Retinal pigment epithelial cell (primary cell): ENCODE data around the gene RMC1.

Experiments used
- DNase-seq: peaks from one replicate; pipeline ENCODE4 v3.0.0-alpha.2; 2010; ENCODE audit warnings: low read depth
- H3K4me3 ChIP-seq: 2 replicates; pipeline ENCODE4 v1.5.1; 2011; ENCODE audit warnings: mild to moderate bottlenecking, low read length, control low read depth, moderate library complexity
- CTCF ChIP-seq: conservative IDR thresholded peaks from 2 replicates; pipeline ENCODE4 v1.5.1; 2011; ENCODE audit warnings: low read depth, low read length, control low read depth, inconsistent platforms

Gene RMC1

DNA sequence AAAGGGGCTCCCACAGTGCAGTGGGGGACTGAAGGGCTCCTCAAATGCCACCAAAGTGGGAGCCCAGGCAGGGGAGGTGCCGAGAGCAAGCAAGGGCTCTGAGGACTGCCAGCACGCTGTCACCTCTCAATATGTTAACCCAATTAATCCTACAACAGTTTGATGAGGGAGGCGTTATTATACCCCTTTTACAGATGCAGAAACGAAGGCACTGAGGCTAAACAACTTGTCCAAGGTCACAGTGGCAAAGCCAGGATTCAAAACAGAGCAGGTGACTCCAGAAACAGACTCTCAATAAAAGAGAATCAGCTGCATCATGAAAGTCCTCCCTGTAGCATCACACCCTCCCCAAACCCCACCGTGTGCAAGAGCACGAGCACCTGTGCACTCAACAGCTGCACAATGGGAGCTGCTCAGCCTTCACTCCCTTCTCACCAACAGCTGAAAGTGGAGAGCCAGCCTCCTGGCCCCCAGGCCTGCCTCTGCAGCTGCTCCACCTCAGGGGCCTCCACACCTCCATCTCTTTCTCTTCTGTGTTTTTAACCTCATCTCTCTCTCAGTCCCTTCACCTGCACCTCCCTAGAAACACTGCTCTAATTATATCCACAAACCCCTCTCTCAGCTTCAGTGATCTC, 74.9 kb downstream of the RMC1 start:
- no peak for TF ChIP-seq CTCF
- DNase-seq = no peak
- no peak overlapping the region for H3K4me3 ChIP-seq

- H3K4me3 ChIP-seq = no peak overlapping the region
- peak; percentile 54 for DNase-seq
- TF ChIP-seq CTCF = no peak
Measured at GRCh38 chr18:23578891-23579653, 75.8 kb downstream of the RMC1 start.

DNA sequence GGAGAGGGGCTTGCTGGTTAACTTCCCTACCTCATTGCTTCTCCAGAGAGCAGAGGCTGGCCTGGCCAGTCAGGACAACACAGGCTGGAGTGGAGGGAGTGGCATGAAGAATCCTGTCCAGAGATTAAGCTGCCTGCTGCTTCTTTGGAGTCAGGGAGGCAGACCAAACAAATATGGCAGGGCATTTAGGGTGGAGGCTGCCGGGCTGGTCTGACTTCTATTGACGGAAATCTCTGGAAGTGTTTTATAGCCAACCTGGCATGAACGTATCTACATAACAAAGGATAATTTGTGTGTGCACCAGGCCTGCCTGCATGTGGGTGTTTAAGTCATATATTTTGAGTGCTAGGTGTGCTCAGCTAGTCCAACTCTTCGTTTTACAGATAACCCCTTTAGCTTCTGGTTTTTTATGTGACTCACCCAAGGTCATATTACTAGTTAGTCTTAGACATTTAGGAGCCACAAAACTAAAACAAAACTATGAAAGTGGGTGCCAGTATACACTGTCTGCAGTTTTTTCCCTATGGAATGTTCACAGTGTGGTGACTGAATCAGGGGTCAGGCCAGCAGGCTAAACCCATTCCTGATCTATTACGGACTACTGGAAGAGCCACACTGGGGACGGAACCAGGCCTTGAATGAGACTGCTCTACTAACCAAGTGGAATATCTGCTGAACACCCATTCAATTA, 77.5 kb downstream of the RMC1 start:
- no peak for DNase-seq
- no peak for TF ChIP-seq CTCF

More for the DNA sequence above, 77.5 kb downstream of the RMC1 start:
- H3K4me3 ChIP-seq = peak overlapping the region; percentile 7
